CD4-positive, alpha-beta T cell treated with Interleukin-17A for 1 hour (primary cell): ENCODE data around the gene HFM1.

Experiments used
- DNase-seq: peaks from one replicate; pipeline ENCODE4 v3.0.0-alpha.2; 2020

The HFM1 gene

GRCh38 chr1:91243171-91243570, 161.5 kb downstream of the HFM1 start:
- DNase-seq, result no peak

- DNase-seq, result no peak
Measured at GRCh38 chr1:91234181-91234580, 170.5 kb downstream of the HFM1 start.

- no peak for DNase-seq
Measured at GRCh38 chr1:91226741-91227140, 177.9 kb downstream of the HFM1 start.

GRCh38 chr1:91224878-91225277, 179.8 kb downstream of the HFM1 start:
- DNase-seq, result no peak

GRCh38 chr1:91221017-91221416, 183.6 kb downstream of the HFM1 start:
- DNase-seq, result no peak

GRCh38 chr1:91217911-91218310, 186.7 kb downstream of the HFM1 start:
- DNase-seq, result no peak
